Kidney tubule cell (primary cell): ENCODE results near the gene EXOC4.
A peak's percentile ranks its signal among the peaks of the same experiment; 100 is the strongest.

Experiments used
- DNase-seq: peaks from one replicate; pipeline ENCODE4 v3.0.0-alpha.2; 2018; ENCODE audit warnings: low spot score

The EXOC4 gene

GRCh38 chr7:134081695-134082094 is 828.8 kb downstream of the EXOC4 start:
- no peak for DNase-seq

- DNase-seq, result peak; percentile 12
Observed at GRCh38 chr7:134083766-134084487, 831.0 kb downstream of the EXOC4 start.

- DNase-seq, result no peak
Observed at GRCh38 chr7:134084488-134085144, 831.7 kb downstream of the EXOC4 start.

GRCh38 chr7:134085311-134085710 is 832.4 kb downstream of the EXOC4 start:
- DNase-seq, result no peak

GRCh38 chr7:134086998-134087735 is 834.3 kb downstream of the EXOC4 start:
- no peak for DNase-seq

- no peak for DNase-seq
Observed at GRCh38 chr7:134088199-134088598, 835.3 kb downstream of the EXOC4 start.

GRCh38 chr7:134089446-134089845 is 836.6 kb downstream of the EXOC4 start:
- no peak for DNase-seq

GRCh38 chr7:134098072-134098471 is 845.2 kb downstream of the EXOC4 start:
- DNase-seq, result no peak

GRCh38 chr7:134101716-134102115 is 848.8 kb downstream of the EXOC4 start:
- no peak for DNase-seq

- DNase-seq, result no peak
Observed at GRCh38 chr7:134104166-134104565, 851.3 kb downstream of the EXOC4 start.

GRCh38 chr7:134105841-134106240 is 853.0 kb downstream of the EXOC4 start:
- no peak for DNase-seq

- no peak for DNase-seq
Observed at GRCh38 chr7:134108802-134109201, 855.9 kb downstream of the EXOC4 start.

- DNase-seq, result no peak
Observed at GRCh38 chr7:134113655-134114054, 860.8 kb downstream of the EXOC4 start.

- DNase-seq, result no peak
Observed at GRCh38 chr7:134114992-134115391, 862.1 kb downstream of the EXOC4 start.
